ENCODE measurements around the gene FANCD2. TPM values are rescaled to one million over a fixed set of nuclear protein-coding genes. Genes with fewer than 3 reads are reported as not detected.

The FANCD2 gene
- total and polyA plus RNA-seq, 2 experiments from 2014 or later: 61.5 to 71.6 TPM

DNA sequence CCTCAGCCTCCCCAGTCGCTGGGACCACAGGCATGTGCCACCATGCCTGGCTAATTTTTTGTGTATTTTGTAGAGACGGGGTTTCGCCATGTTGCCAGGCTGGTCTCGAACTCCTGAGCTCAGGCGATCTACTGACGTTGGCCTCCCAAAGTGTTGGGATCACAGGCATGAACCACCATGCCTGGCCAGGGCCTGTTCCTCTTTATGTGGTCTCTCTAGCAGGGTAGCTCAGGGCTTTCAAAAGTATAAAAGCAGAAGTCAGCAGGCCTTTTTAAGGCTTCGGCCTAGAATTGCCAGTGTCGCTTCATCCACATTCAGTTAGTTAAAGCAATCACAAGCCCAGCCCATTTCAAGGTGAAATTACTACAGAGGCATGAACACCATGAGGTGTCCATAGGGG lies 123.0 kb downstream of the FANCD2 start:
- Histone ChIP-seq H3K4me2 (no peak overlapping the region), H3K4me1 (ENCODE audit: insufficient read depth) (no peaks in the 10 kb centered on the region), H3K4me3 (no peak overlapping the region), H3K36me3 (ENCODE audit: insufficient read depth) (peaks cover 38% of the 10 kb centered on the region), H3F3A (replicated peaks; ENCODE audit: low read depth) (no peaks in the 10 kb centered on the region), H3K27me3 (ENCODE audit: insufficient read depth) (no peaks in the 10 kb centered on the region), H2AFZ (no peak overlapping the region), H4K20me1 (replicated peaks; ENCODE audit: insufficient read depth) (peaks cover 13% of the 10 kb centered on the region), H3K27ac (ENCODE audit: low read depth) (no peak overlapping the region), H3K9me2 (ENCODE audit: insufficient read depth) (no peaks in the 10 kb centered on the region), H3K79me2 (replicated peaks; ENCODE audit: insufficient read depth) (peaks cover 39% of the 10 kb centered on the region)
- TF ChIP-seq STAT1 (IDR thresholded peaks at IDR 0.05; ENCODE audit: unreplicated experiment) (no peak), ZNF114 (CRISPR knock-in tag; IDR thresholded peaks at IDR 0.05) (no peak)
- TF ChIP-seq, protein P1, sequence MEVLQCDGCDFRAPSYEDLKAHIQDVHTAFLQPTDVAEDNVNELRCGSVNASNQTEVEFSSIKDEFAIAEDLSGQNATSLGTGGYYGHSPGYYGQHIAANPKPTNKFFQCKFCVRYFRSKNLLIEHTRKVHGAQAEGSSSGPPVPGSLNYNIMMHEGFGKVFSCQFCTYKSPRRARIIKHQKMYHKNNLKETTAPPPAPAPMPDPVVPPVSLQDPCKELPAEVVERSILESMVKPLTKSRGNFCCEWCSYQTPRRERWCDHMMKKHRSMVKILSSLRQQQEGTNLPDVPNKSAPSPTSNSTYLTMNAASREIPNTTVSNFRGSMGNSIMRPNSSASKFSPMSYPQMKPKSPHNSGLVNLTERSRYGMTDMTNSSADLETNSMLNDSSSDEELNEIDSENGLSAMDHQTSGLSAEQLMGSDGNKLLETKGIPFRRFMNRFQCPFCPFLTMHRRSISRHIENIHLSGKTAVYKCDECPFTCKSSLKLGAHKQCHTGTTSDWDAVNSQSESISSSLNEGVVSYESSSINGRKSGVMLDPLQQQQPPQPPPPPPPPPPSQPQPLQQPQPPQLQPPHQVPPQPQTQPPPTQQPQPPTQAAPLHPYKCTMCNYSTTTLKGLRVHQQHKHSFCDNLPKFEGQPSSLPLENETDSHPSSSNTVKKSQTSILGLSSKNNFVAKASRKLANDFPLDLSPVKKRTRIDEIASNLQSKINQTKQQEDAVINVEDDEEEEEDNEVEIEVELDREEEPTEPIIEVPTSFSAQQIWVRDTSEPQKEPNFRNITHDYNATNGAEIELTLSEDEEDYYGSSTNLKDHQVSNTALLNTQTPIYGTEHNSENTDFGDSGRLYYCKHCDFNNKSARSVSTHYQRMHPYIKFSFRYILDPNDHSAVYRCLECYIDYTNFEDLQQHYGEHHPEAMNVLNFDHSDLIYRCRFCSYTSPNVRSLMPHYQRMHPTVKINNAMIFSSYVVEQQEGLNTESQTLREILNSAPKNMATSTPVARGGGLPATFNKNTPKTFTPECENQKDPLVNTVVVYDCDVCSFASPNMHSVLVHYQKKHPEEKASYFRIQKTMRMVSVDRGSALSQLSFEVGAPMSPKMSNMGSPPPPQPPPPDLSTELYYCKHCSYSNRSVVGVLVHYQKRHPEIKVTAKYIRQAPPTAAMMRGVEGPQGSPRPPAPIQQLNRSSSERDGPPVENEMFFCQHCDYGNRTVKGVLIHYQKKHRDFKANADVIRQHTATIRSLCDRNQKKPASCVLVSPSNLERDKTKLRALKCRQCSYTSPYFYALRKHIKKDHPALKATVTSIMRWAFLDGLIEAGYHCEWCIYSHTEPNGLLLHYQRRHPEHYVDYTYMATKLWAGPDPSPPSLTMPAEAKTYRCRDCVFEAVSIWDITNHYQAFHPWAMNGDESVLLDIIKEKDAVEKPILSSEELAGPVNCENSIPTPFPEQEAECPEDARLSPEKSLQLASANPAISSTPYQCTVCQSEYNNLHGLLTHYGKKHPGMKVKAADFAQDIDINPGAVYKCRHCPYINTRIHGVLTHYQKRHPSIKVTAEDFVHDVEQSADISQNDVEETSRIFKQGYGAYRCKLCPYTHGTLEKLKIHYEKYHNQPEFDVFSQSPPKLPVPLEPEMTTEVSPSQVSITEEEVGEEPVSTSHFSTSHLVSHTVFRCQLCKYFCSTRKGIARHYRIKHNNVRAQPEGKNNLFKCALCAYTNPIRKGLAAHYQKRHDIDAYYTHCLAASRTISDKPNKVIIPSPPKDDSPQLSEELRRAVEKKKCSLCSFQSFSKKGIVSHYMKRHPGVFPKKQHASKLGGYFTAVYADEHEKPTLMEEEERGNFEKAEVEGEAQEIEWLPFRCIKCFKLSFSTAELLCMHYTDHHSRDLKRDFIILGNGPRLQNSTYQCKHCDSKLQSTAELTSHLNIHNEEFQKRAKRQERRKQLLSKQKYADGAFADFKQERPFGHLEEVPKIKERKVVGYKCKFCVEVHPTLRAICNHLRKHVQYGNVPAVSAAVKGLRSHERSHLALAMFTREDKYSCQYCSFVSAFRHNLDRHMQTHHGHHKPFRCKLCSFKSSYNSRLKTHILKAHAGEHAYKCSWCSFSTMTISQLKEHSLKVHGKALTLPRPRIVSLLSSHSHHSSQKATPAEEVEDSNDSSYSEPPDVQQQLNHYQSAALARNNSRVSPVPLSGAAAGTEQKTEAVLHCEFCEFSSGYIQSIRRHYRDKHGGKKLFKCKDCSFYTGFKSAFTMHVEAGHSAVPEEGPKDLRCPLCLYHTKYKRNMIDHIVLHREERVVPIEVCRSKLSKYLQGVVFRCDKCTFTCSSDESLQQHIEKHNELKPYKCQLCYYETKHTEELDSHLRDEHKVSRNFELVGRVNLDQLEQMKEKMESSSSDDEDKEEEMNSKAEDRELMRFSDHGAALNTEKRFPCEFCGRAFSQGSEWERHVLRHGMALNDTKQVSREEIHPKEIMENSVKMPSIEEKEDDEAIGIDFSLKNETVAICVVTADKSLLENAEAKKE (CRISPR knock-in tag; IDR thresholded peaks at IDR 0.05): no peak
- no peaks in the 10 kb centered on the region for H3K27me3 Mint-ChIP-seq (ENCODE audit: insufficient read depth, low read depth, poor library complexity)
- DNase-seq (ENCODE audit: low spot score) (no peak), ATAC-seq (no peak)
- H3K4me1 Mint-ChIP-seq: no peaks in the 10 kb centered on the region
- no peak overlapping the region for H3K4me3 Mint-ChIP-seq
- peak overlapping the region; percentile 18; the same call in 1 of the 2 replicates for H3K27ac Mint-ChIP-seq
- no peaks in the 10 kb centered on the region for H3K9me3 Mint-ChIP-seq
- peaks cover 64% of the 10 kb centered on the region for H3K36me3 Mint-ChIP-seq (ENCODE audit: low read depth)

DNA sequence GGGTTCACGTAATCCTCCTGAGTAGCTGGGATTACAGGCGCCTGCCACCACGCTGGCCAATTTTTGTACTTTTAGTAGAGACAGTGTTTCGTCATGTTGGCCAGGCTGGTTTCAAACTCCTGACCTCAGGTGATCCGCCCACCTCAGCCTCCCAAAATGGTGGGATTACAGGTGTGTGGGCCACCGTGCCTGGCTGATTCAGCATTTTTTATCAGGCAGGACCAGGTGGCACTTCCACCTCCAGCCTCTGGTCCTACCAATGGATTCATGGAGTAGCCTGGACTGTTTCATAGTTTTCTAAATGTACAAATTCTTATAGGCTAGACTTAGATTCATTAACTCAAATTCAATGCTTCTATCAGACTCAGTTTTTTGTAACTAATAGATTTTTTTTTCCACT lies 124.8 kb downstream of the FANCD2 start:
- Mint-ChIP-seq H3K4me1 (no peaks in the 10 kb centered on the region), H3K4me3 (no peak overlapping the region), H3K36me3 (ENCODE audit: low read depth) (peaks cover 55% of the 10 kb centered on the region), H3K27me3 (ENCODE audit: insufficient read depth, low read depth, poor library complexity) (no peaks in the 10 kb centered on the region), H3K27ac (no peak overlapping the region), H3K9me3 (no peaks in the 10 kb centered on the region)
- Histone ChIP-seq H2AFZ (no peak overlapping the region), H3F3A (replicated peaks; ENCODE audit: low read depth) (no peaks in the 10 kb centered on the region), H3K36me3 (ENCODE audit: insufficient read depth) (peaks cover 38% of the 10 kb centered on the region), H3K79me2 (replicated peaks; ENCODE audit: insufficient read depth) (peaks cover 21% of the 10 kb centered on the region), H3K27me3 (ENCODE audit: insufficient read depth) (no peaks in the 10 kb centered on the region), H3K9me2 (ENCODE audit: insufficient read depth) (no peaks in the 10 kb centered on the region), H3K27ac (ENCODE audit: low read depth) (no peak overlapping the region), H3K4me2 (no peak overlapping the region), H3K4me1 (ENCODE audit: insufficient read depth) (no peaks in the 10 kb centered on the region), H4K20me1 (replicated peaks; ENCODE audit: insufficient read depth) (peaks cover 16% of the 10 kb centered on the region; the same call in 1 of the 2 replicates), H3K4me3 (no peak overlapping the region)
- no peak for ATAC-seq
- no peak for DNase-seq (ENCODE audit: low spot score)
- TF ChIP-seq ZNF114 (CRISPR knock-in tag; IDR thresholded peaks at IDR 0.05): no peak
- no peak for TF ChIP-seq EZH2 (IDR thresholded peaks at IDR 0.05; ENCODE audit: low read depth, unreplicated experiment)
- TF ChIP-seq, protein P2, sequence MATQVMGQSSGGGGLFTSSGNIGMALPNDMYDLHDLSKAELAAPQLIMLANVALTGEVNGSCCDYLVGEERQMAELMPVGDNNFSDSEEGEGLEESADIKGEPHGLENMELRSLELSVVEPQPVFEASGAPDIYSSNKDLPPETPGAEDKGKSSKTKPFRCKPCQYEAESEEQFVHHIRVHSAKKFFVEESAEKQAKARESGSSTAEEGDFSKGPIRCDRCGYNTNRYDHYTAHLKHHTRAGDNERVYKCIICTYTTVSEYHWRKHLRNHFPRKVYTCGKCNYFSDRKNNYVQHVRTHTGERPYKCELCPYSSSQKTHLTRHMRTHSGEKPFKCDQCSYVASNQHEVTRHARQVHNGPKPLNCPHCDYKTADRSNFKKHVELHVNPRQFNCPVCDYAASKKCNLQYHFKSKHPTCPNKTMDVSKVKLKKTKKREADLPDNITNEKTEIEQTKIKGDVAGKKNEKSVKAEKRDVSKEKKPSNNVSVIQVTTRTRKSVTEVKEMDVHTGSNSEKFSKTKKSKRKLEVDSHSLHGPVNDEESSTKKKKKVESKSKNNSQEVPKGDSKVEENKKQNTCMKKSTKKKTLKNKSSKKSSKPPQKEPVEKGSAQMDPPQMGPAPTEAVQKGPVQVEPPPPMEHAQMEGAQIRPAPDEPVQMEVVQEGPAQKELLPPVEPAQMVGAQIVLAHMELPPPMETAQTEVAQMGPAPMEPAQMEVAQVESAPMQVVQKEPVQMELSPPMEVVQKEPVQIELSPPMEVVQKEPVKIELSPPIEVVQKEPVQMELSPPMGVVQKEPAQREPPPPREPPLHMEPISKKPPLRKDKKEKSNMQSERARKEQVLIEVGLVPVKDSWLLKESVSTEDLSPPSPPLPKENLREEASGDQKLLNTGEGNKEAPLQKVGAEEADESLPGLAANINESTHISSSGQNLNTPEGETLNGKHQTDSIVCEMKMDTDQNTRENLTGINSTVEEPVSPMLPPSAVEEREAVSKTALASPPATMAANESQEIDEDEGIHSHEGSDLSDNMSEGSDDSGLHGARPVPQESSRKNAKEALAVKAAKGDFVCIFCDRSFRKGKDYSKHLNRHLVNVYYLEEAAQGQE (IDR thresholded peaks at IDR 0.05; ENCODE audit: unreplicated experiment): no peak
- no peak for TF ChIP-seq EZH2phosphoT487 (IDR thresholded peaks at IDR 0.05; ENCODE audit: unreplicated experiment)
- TF ChIP-seq, protein P3, sequence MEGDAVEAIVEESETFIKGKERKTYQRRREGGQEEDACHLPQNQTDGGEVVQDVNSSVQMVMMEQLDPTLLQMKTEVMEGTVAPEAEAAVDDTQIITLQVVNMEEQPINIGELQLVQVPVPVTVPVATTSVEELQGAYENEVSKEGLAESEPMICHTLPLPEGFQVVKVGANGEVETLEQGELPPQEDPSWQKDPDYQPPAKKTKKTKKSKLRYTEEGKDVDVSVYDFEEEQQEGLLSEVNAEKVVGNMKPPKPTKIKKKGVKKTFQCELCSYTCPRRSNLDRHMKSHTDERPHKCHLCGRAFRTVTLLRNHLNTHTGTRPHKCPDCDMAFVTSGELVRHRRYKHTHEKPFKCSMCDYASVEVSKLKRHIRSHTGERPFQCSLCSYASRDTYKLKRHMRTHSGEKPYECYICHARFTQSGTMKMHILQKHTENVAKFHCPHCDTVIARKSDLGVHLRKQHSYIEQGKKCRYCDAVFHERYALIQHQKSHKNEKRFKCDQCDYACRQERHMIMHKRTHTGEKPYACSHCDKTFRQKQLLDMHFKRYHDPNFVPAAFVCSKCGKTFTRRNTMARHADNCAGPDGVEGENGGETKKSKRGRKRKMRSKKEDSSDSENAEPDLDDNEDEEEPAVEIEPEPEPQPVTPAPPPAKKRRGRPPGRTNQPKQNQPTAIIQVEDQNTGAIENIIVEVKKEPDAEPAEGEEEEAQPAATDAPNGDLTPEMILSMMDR (conservative IDR thresholded peaks at IDR 0.05; ENCODE audit: low read depth in 2 of 2): no peak
- TF ChIP-seq NANOG (IDR thresholded peaks at IDR 0.05; ENCODE audit: borderline replicate concordance): no peak
- no peak for TF ChIP-seq STAT1 (IDR thresholded peaks at IDR 0.05; ENCODE audit: unreplicated experiment)
- TF ChIP-seq JUNB (IDR thresholded peaks at IDR 0.05; ENCODE audit: unreplicated experiment): no peak
- TF ChIP-seq CREB1 (CRISPR knock-in tag; IDR thresholded peaks at IDR 0.05; ENCODE audit: low read depth): no peak
- no peak for TF ChIP-seq POLR2AphosphoS5 (IDR thresholded peaks at IDR 0.05; ENCODE audit: low read depth)
